Prostate gland (tissue), 2 donors: Measurements from ENCODE around the gene VENTX.

ENCODE experiments used
- POLR2A ChIP-seq: fragments of 450-650 bp; IDR thresholded peaks from one replicate; pipeline ENCODE4 v1.6.1; 2016; ENCODE audit warnings: antibody characterized with exemption, mild to moderate bottlenecking
- TF ChIP-seq, protein P1 (sequence below), 4 experiments: fragments of 200-600 bp in 2 of 4; fragments of 450-650 bp in 2 of 4; sonication (generic) in 2 of 4; IDR thresholded peaks; 1 replicate in 3 of 4; 2 replicates in 1 of 4; pipeline ENCODE4 v1.5.1; 2016 to 2019; ENCODE audit warnings: antibody characterized with exemption in 4 of 4, mild to moderate bottlenecking in 2 of 4, moderate library complexity in 2 of 4

GRCh38 chr10:133249975-133250754 is 12.5 kb downstream of the VENTX start:
- TF ChIP-seq, protein P1, sequence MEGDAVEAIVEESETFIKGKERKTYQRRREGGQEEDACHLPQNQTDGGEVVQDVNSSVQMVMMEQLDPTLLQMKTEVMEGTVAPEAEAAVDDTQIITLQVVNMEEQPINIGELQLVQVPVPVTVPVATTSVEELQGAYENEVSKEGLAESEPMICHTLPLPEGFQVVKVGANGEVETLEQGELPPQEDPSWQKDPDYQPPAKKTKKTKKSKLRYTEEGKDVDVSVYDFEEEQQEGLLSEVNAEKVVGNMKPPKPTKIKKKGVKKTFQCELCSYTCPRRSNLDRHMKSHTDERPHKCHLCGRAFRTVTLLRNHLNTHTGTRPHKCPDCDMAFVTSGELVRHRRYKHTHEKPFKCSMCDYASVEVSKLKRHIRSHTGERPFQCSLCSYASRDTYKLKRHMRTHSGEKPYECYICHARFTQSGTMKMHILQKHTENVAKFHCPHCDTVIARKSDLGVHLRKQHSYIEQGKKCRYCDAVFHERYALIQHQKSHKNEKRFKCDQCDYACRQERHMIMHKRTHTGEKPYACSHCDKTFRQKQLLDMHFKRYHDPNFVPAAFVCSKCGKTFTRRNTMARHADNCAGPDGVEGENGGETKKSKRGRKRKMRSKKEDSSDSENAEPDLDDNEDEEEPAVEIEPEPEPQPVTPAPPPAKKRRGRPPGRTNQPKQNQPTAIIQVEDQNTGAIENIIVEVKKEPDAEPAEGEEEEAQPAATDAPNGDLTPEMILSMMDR (IDR thresholded peaks at IDR 0.05), result no peak
- TF ChIP-seq POLR2A, result no peak
